Measurements from ENCODE around the gene GPR176.

The GPR176 gene

DNA sequence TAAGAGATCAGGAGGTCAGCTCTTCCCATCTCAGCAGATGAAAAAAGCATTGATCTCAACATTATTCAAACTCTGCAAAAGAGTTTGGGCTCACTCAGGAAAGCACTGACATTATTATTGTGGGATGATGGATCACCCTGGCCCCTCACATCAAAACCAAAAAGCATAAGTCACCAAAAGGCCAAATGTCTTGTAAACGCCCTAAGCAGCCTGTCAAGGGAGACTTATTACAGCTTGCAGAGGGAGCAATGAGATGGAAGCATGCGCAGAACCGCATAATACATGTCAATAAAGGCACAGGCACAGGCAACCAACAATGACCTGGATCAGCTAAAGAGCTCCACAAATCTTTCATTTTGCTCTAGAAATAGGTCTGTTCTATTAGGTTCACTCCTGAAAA lies 142.0 kb downstream of the GPR176 start:
- no peak for DNase-seq

DNA sequence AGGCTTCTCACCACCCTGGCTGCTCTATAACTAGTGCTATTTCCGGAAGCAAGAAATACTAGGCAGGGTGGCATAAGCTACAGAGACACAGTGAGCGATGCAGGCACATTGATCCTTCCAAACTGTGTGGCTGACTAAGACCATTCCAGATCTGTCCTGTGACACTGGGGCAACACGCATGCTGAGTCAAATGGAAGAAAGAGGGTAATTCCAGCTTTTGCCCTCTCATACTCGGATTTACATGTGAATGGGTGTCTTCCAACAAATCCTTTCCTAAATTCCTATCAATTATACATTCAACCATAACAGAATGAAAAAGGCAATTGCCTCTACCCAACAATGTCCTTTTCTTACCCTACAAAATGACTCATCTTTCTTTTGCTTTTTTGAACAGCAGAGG lies 142.6 kb downstream of the GPR176 start:
- no peak for DNase-seq

DNA sequence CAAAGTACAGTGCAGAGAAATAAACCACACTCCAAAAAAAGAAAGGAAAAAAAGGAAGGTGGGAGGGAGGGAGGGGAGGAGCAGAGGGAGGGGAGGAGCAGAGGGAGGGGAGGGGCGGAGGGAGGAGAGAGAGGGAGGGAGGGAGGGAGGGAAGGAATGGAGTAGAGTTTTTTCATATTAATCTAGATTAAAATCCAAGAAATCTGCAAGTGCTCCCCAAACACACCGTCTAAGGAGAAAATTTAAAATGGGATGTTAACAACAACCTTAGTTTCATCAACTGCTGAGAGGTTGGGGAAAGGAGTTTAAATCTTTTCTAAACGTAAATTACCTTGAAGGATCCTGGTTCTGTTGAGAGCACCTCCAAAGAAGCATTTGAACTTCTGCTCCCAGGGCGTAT lies 144.0 kb downstream of the GPR176 start:
- DNase-seq, result no peak

DNA sequence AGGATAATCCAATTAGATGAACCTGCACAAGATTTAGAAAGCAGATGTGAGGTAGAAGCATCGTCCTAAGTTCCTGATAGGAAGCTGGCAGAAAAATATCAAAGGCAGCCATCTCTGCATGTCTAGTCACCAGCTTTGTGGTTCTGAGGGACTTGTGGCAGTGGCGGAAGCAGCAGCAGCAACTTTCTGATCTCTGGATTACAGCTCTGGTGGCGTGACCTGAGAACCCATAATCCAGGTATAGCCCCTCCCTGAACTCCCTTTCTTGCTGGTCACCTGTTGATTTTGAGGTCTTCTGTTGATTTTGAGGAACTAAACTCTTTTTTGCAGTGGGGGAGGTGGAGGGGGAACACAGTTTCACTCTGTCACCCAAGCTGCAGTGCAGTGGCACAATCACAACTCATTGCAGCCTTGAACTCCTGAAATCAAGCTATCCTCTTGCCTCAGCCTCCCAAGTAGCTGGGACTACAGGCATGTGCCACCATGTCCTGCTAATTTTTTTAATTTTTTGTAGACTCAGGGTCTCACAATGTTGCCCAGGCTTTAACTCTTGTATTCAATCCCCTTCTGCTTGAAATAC lies 145.3 kb downstream of the GPR176 start:
- peak; percentile 57 for DNase-seq

DNA sequence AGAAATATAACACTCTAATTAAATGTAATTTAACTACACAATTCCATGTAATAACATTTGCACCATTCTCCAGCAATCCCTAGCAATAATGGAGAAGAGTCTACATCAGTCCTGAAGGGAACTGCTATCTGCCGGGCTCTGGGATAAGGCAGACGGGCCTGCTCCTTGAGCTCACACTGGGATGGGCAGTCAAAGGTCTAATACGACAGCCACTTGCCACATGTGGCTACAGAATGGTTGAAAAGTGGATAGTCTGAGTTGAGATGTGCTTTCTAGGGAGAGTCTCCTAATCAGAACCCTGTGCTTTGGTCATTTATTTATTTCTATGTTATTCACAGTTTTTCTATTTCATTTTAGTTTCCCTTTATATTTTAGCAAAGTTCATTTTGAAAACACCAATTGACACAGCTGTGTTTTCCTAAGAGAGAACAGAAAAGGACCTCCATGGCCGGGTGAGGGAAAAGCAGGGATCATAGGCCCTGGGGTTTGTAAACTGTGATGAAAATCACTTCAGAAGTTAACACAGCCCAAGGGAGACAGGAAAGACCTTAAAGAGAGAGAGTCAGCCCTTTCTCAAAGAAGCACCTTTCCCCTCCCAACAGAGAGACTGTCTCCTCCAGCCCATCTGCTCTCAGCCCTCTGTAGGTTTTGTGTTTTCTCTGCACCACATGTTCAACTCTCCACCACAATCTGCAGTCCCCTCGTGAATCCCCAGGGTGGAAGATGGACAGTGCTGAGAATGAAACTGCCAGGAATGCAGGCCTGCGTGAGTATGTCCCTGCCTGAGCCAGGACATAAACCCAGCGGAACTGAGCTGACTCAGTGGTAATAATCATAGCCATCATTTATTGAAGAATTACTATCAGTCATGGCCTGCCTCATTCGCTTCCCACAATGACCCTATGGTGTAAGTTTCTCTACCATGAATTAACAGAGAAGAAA lies 149.0 kb downstream of the GPR176 start:
- no peak for DNase-seq

DNA sequence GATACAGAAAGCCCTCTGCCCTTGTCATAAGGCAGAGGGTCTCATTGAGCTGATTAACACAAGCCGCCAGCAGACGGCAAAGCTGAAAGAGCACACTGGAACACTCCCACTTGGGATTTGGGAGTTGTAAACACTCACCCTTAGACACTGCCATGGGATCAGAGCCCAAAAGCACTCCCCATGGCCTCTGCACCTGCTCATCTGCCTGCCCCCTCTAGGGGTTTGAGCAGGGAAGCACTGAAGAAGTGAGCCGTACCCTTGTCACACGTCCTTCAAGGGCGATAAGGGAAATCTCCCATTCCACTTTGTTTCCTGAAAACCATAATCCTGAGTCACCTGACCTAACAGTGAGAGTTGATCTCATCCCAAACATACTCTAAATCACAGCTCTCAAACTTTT lies 152.1 kb downstream of the GPR176 start:
- no peak for DNase-seq

DNA sequence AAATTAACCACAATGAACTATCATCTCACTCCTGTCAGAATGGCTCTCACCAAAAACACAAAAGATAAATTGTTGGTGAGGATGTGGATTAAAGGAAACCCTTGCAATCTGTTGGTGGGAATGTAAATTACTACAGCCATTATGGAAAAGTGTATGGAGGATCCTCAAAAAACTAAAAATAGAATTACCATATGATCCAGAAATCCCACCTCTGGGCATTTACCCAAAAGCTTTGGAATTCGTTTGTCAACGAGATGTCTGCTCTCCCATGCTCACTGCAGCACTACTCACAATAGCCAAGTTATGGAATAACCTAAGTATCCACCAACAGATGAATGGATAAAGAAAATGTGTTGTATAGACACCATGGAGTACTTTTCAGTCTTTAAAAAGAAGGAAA lies 159.1 kb downstream of the GPR176 start:
- DNase-seq, result no peak

DNA sequence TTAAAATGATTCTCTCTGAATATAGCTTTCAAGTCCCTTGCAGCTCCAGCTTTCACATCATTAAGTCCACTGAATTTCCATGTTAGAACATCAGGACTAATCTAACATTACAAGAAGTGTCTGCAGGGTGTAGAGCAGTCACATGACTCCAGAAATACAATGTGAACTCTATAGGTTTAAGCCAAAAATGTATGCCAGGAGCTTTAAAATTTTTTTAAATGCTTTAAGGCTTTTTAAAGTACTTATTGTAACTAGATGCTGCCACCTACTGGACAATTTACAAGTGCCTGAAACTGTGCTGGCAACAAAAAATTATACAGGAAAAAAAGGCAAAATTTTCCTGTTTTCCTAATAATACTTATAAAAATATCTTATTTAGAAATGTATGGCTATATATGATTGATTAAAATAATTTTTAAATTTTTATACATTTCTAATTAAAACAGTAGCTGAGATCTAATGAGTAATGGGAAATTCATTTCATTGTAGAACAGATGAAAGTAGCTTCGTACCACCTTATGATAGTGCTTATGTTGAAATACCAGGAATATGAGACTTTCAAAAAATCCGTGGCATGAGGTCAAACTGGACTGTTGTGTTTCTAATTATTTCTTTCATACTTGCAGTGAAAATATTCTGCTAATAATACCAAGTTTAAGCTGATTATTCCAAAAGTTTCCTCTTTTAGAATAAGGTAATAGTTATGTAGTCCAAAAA lies 163.1 kb downstream of the GPR176 start:
- peak; percentile 50 for DNase-seq

DNA sequence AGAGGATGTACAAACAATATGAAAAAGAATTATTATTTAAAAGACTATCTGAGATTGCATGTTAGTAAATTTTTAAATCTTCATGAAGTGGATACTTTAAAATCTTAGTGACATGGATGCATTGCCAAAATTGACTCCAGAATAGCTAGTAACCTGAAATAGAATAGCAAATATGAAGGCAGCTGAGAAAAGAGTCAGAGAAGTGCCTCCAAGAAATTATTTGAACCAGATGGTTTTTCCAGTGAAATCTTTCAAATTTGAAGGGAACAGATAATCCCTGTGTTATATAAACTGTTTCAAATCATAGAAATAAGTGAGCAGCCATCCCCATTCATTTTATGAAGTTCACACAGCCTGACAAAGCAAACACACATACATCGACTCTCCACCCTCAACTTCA lies 167.1 kb downstream of the GPR176 start:
- no peak for DNase-seq

DNA sequence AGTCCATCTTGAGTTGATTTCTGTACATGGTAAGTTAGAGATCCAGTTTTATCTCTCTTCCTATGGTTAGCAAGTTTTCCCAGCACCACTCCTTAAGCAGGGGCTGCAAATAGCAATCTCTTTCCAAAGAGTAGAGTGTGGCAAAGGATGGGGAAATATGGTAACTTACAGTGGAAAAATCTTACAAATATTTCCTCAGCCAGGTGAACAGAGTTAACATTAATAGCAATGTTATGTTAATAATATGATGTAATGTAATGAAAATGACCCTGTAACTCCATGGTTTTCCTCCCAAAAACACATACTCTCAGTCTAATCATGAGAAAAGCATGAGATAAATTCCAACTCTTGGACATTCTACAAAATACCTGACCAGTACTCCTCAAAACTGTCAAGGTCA lies 167.8 kb downstream of the GPR176 start:
- no peak for DNase-seq

Measured in CD4-positive, alpha-beta T cell treated with Interleukin-4 for 4 hours (primary cell).